Measurements from ENCODE around the gene TLR4.

Gene TLR4

GRCh38 chr9:117671468-117671867, 32.7 kb upstream of the TLR4 start:
- peak; percentile 63 for DNase-seq
- H3K27me3 ChIP-seq (replicated peaks), result no peaks in the 10 kb centered on the region
- no peaks in the 10 kb centered on the region for H3K36me3 ChIP-seq (replicated peaks)
- no peak overlapping the region for H3K4me3 ChIP-seq (ENCODE audit: low read depth, low read length)
- TF ChIP-seq CTCF (IDR thresholded peaks at IDR 0.05; ENCODE audit: low read depth, low read length, missing control alignments), result no peak
- in situ Hi-C loops (cut with HindIII; ENCODE audit: low pct_ligation_motif_present, low sequenced_read_pairs), result no loop called here
- no peak overlapping the region for H3K27ac ChIP-seq

GRCh38 chr9:117672369-117672768, 31.8 kb upstream of the TLR4 start:
- no peaks in the 10 kb centered on the region for H3K27me3 ChIP-seq (replicated peaks)
- no peak for TF ChIP-seq CTCF (IDR thresholded peaks at IDR 0.05; ENCODE audit: low read depth, low read length, missing control alignments)
- no peaks in the 10 kb centered on the region for H3K36me3 ChIP-seq (replicated peaks)
- H3K27ac ChIP-seq, result no peak overlapping the region
- DNase-seq, result peak; percentile 56
- in situ Hi-C loops (cut with HindIII; ENCODE audit: low pct_ligation_motif_present, low sequenced_read_pairs), result no loop called here
- no peak overlapping the region for H3K4me3 ChIP-seq (ENCODE audit: low read depth, low read length)

GRCh38 chr9:117677572-117677971, 26.6 kb upstream of the TLR4 start:
- Histone ChIP-seq H3K4me3 (ENCODE audit: low read depth, low read length) (no peak overlapping the region), H3K27ac (no peak overlapping the region), H3K27me3 (replicated peaks) (no peaks in the 10 kb centered on the region), H3K36me3 (replicated peaks) (no peaks in the 10 kb centered on the region)
- no peak for DNase-seq
- in situ Hi-C loops (cut with HindIII; ENCODE audit: low pct_ligation_motif_present, low sequenced_read_pairs), result no loop called here
- TF ChIP-seq CTCF (IDR thresholded peaks at IDR 0.05; ENCODE audit: low read depth, low read length, missing control alignments), result no peak

- peak overlapping the region; percentile 21 for H3K27ac ChIP-seq
These were observed 25.3 kb upstream of the TLR4 start for GRCh38 chr9:117678871-117679270.

GRCh38 chr9:117679416-117679815, 24.8 kb upstream of the TLR4 start:
- TF ChIP-seq CTCF (IDR thresholded peaks at IDR 0.05; ENCODE audit: low read depth, low read length, missing control alignments), result no peak
- no peak for DNase-seq
- Histone ChIP-seq H3K27ac (peak overlapping the region; percentile 21), H3K27me3 (replicated peaks) (no peaks in the 10 kb centered on the region), H3K36me3 (replicated peaks) (no peaks in the 10 kb centered on the region), H3K4me3 (ENCODE audit: low read depth, low read length) (no peak overlapping the region)
- in situ Hi-C loops (cut with HindIII; ENCODE audit: low pct_ligation_motif_present, low sequenced_read_pairs), result no loop called here

More at GRCh38 chr9:117678871-117679270, 25.3 kb upstream of the TLR4 start:
- H3K36me3 ChIP-seq (replicated peaks), result no peaks in the 10 kb centered on the region
- peak; percentile 21 for DNase-seq
- H3K27me3 ChIP-seq (replicated peaks), result no peaks in the 10 kb centered on the region
- TF ChIP-seq CTCF (IDR thresholded peaks at IDR 0.05; ENCODE audit: low read depth, low read length, missing control alignments), result no peak
- no peak overlapping the region for H3K4me3 ChIP-seq (ENCODE audit: low read depth, low read length)
- in situ Hi-C loops (cut with HindIII; ENCODE audit: low pct_ligation_motif_present, low sequenced_read_pairs), result no loop called here

GRCh38 chr9:117681888-117682287, 22.3 kb upstream of the TLR4 start:
- Histone ChIP-seq H3K27me3 (replicated peaks) (no peaks in the 10 kb centered on the region), H3K36me3 (replicated peaks) (no peaks in the 10 kb centered on the region), H3K4me3 (ENCODE audit: low read depth, low read length) (no peak overlapping the region), H3K27ac (no peak overlapping the region)
- no peak for DNase-seq
- in situ Hi-C loops (cut with HindIII; ENCODE audit: low pct_ligation_motif_present, low sequenced_read_pairs), result no loop called here
- no peak for TF ChIP-seq CTCF (IDR thresholded peaks at IDR 0.05; ENCODE audit: low read depth, low read length, missing control alignments)

Measured in brain microvascular endothelial cell (primary cell).